CD4-positive, alpha-beta T cell treated with Interleukin-12 subunit alpha and Interleukin-12 subunit beta, for 1 hour (primary cell): Measurements from ENCODE around the gene C5orf52.
"Not testable (repeated sequence)": the region's sequence is repeated elsewhere in the genome, so short reads cannot be mapped to it uniquely, and the experiment has no call there.

Source experiments
- DNase-seq: peaks from one replicate; pipeline ENCODE4 v3.0.0-alpha.2; 2020

Gene C5orf52

GRCh38 chr5:157727858-157728257, 56.5 kb downstream of the C5orf52 start:
- not testable (repeated sequence) for DNase-seq
